Panc1 (cell line): ENCODE measurements around the gene KRTAP10-6. TPM values are rescaled to one million over a fixed set of nuclear protein-coding genes. Genes with fewer than 3 reads are reported as not detected.
"Not testable (repeated sequence)": the region's sequence is repeated elsewhere in the genome, so short reads cannot be mapped to it uniquely, and the experiment has no call there.

Experiments
- ATAC-seq: fragments of 200-7000 bp; cut with Tn5 transposase; 2 replicates; pipeline ENCODE4 v1.9.1; 2020; ENCODE audit warnings: mild to moderate bottlenecking, moderate library complexity
- BruUV-seq: library from RNA; stranded (reverse); fragments of 400-500 nt; replicated peaks from 2 replicates; lab custom pipeline; 2021; lab: Mats Ljungman, UMichigan
- CTCF ChIA-PET: fragments of 300-600 bp; sonication (Branson Sonifier 250); formaldehyde crosslinking; loops from one replicate; lab custom pipeline; 2022; ENCODE audit warnings: antibody characterized with exemption; lab: Charles Lee
- POLR2A ChIA-PET: fragments of 300-600 bp; sonication (Branson Sonifier 250); formaldehyde crosslinking; loops from one replicate; lab custom pipeline; 2022; ENCODE audit warnings: antibody characterized with exemption; lab: Charles Lee
- DNase-seq: peaks from one replicate; pipeline ENCODE4 v3.0.0-alpha.2; 2010; ENCODE audit warnings: low read depth, low spot score
- H3K27ac ChIP-seq: 2 replicates; pipeline ENCODE4 v1.5.1; 2011; ENCODE audit warnings: mild to moderate bottlenecking, low read length, inconsistent platforms
- H3K27me3 ChIP-seq: fragments of 200-500 bp; sonication (Bioruptor generic); 2 replicates; pipeline ENCODE4 v1.6.0; 2014; ENCODE audit warnings: low read length, inconsistent platforms; ENCODE audit not compliant: control insufficient read depth, insufficient read depth
- H3K36me3 ChIP-seq: fragments of 200-500 bp; sonication (Bioruptor generic); 2 replicates; pipeline ENCODE4 v1.5.1; 2014; ENCODE audit warnings: inconsistent platforms, mild to moderate bottlenecking, low read length, moderate library complexity; ENCODE audit not compliant: control insufficient read depth, insufficient read depth
- H3K4me1 ChIP-seq: 2 replicates; pipeline ENCODE4 v1.5.1; 2011; ENCODE audit warnings: inconsistent platforms, mild to moderate bottlenecking, low read length, moderate library complexity; ENCODE audit not compliant: control insufficient read depth, insufficient read depth
- H3K4me3 ChIP-seq, 2 experiments: 2 replicates each; pipeline ENCODE4 v1.5.1; 2011 to 2012; ENCODE audit warnings: low read depth in 2 of 2, low read length in 2 of 2, mild to moderate bottlenecking in 2 of 2, inconsistent platforms in 1 of 2, moderate library complexity in 1 of 2
- H3K9me3 ChIP-seq: fragments of 200-500 bp; sonication (Bioruptor generic); 2 replicates; pipeline ENCODE4 v1.5.1; 2014; ENCODE audit warnings: low read depth, mild to moderate bottlenecking, inconsistent platforms, low read length, moderate library complexity; ENCODE audit not compliant: control insufficient read depth, insufficient read depth
- CTCF ChIP-seq: fragments of 450-650 bp; IDR thresholded peaks from 2 replicates; pipeline ENCODE4 v1.5.1; 2017; ENCODE audit warnings: mild to moderate bottlenecking
- POLR2AphosphoS5 ChIP-seq: IDR thresholded peaks from 2 replicates; pipeline ENCODE4 v1.6.1; 2012; ENCODE audit warnings: mild to moderate bottlenecking, low read depth, low read length, moderate library complexity
- REST ChIP-seq, 2 experiments: IDR thresholded peaks; 2 replicates each; pipeline ENCODE4 v1.6.1; 2011 to 2012; ENCODE audit warnings: low read depth in 2 of 2, control low read depth in 1 of 2, low read length in 1 of 2, mild to moderate bottlenecking in 1 of 2, moderate library complexity in 1 of 2; ENCODE audit not compliant: insufficient read depth in 1 of 2
- SIN3A ChIP-seq: IDR thresholded peaks from 2 replicates; pipeline ENCODE4 v1.6.1; 2012; ENCODE audit warnings: low read depth, mild to moderate bottlenecking, low read length, moderate library complexity, borderline replicate concordance; ENCODE audit not compliant: insufficient read depth
- TCF7L2 ChIP-seq: IDR thresholded peaks from 2 replicates; pipeline ENCODE4 v1.6.1; 2011; ENCODE audit warnings: mild to moderate bottlenecking, low read depth, low read length, inconsistent platforms
- in situ Hi-C: cut with HindIII; loops from 2 replicates; pipeline ENCODE4 v1.10.0; 2016; ENCODE audit warnings: low sequenced_read_pairs, low pct_unique_long_range_greater_than_20kb
- intact Hi-C: fragments of 100-400 bp; cut with micrococcal nuclease; formaldehyde crosslinking; loops from one replicate; pipeline ENCODE4 v1.10.0; 2022; ENCODE audit not compliant: unreplicated experiment
- total RNA-seq: library from RNA; stranded (reverse); gene quantifications from one replicate; pipeline ENCODE4 v1.2.1, GENCODE V29; 2021; ENCODE audit not compliant: unreplicated experiment

KRTAP10-6 gene
- total RNA-seq, 1 experiment from 2014 or later: not detected

- DNase-seq (no peak), ATAC-seq (no peak)
- POLR2A ChIA-PET: no interaction called here
- Histone ChIP-seq H3K9me3 (no peaks in the 10 kb centered on the region), H3K4me3 (no peak within 1 kb of the TSS), H3K4me1 (no peaks in the 10 kb centered on the region), H3K36me3 (no peaks in the 10 kb centered on the region), H3K27me3 (no peaks in the 10 kb centered on the region), H3K27ac (no peak within 1 kb of the TSS)
- in situ Hi-C loops (no loop called here), intact Hi-C loops (no loop called here)
- no peak for TF ChIP-seq POLR2AphosphoS5
- no peak for TF ChIP-seq TCF7L2
- TF ChIP-seq REST (IDR thresholded peaks at IDR 0.05; ENCODE audit: insufficient read depth in 1 of 2, low read depth in 2 of 2, low read length in 1 of 2): no peak
- TF ChIP-seq SIN3A: no peak
- TF ChIP-seq CTCF: no peak
- CTCF ChIA-PET: no interaction called here
- BruUV-seq: no TSS peak
Measured at GRCh38 chr21:44558695-44559094, 33.6 kb downstream of the KRTAP10-6 start, which contains the start of gene KRTAP10-3. KRTAP10-3 (minus strand) TSS chr21:44558795; CDS start chr21:44558715, 80 bp downstream.

GRCh38 chr21:44558329-44558675 lies 34.0 kb downstream of the KRTAP10-6 start:
- H3K9me3 ChIP-seq, H3K4me3 ChIP-seq, H3K27ac ChIP-seq, CTCF ChIA-PET, intact Hi-C loops, BruUV-seq, ATAC-seq, in situ Hi-C loops, POLR2A ChIA-PET, H3K36me3 ChIP-seq, DNase-seq, H3K27me3 ChIP-seq, H3K4me1 ChIP-seq: not testable (repeated sequence)

- no peaks in the 10 kb centered on the region for H3K9me3 ChIP-seq
- no peaks in the 10 kb centered on the region for H3K36me3 ChIP-seq
- H3K27ac ChIP-seq: no peak overlapping the region
- BruUV-seq: no TSS peak
- TF ChIP-seq TCF7L2 (no peak), CTCF (no peak), REST (IDR thresholded peaks at IDR 0.05; ENCODE audit: insufficient read depth in 1 of 2, low read depth in 2 of 2, low read length in 1 of 2) (no peak), POLR2AphosphoS5 (no peak), SIN3A (no peak)
- no peak for ATAC-seq
- no peak overlapping the region for H3K4me3 ChIP-seq
- CTCF ChIA-PET: no interaction called here
- POLR2A ChIA-PET: no interaction called here
- in situ Hi-C loops: no loop called here
- intact Hi-C loops: no loop called here
- no peaks in the 10 kb centered on the region for H3K27me3 ChIP-seq
- no peak for DNase-seq
- H3K4me1 ChIP-seq: no peaks in the 10 kb centered on the region
Measured at GRCh38 chr21:44557491-44558328, 34.6 kb downstream of the KRTAP10-6 start.
